NCI-H1694 (cell line): Measurements from ENCODE around the gene NAA15.
"Not testable (repeated sequence)": the region's sequence is repeated elsewhere in the genome, so short reads cannot be mapped to it uniquely, and the experiment has no call there.

Source experiments
- DNase-seq: peaks from one replicate; lab custom pipeline; 2025; lab: John Stamatoyannopoulos, UW

The NAA15 gene

DNA sequence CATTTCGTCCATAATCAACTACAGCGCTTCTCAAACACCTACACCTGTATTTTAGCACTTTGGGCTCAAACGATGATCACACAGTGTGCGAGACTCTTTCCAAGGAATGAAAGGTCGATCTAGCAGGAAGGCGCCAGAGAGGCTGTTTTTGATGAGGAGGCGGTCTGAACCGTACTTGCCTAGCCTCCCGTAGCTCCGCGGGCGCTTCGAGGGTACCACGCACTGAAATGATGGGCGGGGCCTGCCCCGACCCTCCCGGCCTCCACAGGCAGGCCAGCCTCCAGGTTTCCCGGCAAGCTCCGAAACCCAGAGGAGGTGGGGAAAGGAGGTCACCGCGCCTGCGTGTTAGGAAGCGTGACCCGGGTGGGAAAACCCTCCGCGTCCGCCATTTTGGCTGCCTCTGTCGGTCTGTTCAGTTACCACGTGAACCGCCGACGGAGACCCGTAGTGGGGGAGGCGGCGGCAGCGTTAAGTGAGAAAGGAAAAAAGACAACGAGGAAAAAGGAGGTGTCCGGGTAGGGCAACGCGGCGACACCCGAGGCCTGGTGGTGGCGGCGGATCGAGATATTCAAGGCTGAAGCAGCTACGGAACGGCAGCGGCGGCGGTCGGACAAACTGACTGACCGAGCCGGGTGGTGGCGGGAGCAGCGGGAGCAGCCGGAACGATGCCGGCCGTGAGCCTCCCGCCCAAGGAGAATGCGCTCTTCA is at the start of gene NAA15:
TSS of gene NAA15 (plus strand) at position 393 of the 708 bp plus-strand sequence. CDS start at position 666, 273 bp downstream.
- DNase-seq = peak; percentile 92

DNA sequence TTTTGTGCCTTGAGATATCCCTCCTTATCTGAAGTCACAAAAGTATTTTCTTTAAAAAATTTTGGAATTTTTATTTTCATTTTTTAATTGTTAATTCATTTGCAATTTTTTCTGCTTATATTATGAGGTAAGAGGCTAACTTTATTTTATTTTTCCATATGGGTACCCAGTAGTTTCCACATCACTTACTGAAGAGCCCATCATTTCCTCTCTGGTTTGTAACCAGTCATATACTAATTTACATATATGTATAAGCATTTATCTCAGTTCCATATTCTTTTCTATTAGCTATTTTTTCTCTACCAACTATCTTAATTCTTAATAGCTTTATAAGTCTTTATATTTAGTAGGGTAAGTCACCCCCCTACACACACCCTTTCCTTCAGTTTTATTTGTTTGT is 48.3 kb upstream of the NAA15 start:
- no peak for DNase-seq

DNA sequence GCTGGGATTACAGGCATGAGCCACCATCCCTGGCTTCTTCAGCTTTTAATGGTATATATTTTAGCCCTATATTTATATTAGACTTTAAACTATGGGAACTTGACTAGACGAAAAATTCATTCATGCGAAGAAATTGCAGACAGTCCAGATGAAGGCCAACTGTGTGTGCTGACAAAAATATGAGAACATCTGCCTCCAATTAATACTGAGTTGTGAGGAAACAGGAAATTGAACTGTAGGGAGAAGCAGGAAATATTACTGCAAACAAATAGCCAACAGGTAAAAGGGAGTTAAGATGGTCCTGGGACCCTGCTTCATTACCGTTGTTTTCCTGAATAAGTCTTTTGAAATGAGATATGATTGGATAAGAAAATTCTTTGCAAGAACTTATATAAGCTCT is 47.6 kb upstream of the NAA15 start:
- DNase-seq = no peak

DNA sequence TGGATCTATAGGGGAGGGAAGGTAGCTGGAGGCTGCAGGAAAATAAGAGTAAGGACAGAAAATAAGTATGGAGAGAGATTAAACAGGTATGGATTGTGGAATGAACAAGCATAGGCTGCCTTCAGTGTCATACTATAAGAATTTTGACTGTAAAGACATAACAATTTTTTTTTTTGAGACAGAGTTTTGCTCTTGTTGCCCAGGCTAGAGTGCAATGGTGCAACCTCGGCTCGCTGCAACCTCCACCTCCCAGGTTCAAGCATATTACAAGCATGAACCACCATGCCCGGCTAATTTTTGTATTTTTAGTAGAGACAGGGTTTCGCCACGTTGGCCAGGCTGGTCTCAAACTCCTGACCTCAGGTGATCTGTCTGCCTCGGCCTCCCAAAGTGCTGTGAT is 45.7 kb upstream of the NAA15 start:
- DNase-seq = not testable (repeated sequence)

DNA sequence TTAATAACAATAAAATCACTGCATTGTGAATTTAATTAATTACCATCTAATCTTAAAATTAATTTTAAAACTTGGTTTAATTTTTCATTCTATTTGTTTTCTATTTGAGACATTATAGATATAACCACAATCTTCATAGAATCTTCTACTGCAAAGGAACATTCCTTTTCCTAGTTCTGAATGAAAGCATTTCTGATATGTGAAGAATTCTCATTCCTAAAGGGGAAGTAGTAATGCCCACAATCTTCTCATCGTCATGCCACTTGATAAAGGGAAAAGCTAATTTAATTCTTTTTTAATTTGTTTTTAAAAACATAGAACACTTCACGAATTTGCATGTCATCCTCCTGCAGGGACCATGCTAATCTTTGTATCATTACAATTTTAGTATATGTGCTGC is 45.0 kb upstream of the NAA15 start:
- DNase-seq = no peak

DNA sequence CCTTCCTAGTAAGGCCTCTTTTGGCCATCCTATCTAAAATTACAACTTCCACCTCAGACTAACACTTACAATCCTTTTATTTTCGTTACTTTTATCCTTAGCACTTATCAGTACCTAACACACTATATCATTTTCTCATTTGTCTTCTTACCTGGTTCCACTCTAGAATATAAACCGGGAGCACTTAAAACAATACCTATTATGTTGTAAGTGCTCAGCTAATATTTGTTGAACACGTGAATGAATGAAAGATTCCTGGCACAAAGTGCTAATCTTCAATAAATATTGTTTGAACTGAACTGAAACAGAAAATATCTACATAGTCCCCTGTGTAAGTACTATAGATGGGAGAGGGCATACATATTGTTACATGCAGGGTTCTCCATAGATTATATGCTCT is 35.7 kb upstream of the NAA15 start:
- no peak for DNase-seq

DNA sequence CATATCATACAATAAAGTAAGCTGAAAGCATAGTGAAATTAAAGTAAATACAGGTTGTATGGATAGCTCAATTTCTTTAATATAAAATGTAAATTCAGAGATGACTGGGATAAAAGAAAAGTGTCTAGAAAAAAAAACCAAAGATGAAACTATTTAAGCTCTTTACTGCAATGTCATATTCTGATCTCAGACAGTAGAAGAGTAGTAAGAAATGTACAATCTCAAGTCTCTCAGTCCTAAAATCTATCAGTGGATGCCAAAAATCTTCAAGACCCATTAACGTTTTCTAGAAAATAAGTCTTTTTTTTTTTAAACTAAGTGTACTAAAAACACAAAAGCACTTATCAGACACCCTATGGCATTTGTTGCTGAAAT is 35.1 kb upstream of the NAA15 start:
- no peak for DNase-seq

DNA sequence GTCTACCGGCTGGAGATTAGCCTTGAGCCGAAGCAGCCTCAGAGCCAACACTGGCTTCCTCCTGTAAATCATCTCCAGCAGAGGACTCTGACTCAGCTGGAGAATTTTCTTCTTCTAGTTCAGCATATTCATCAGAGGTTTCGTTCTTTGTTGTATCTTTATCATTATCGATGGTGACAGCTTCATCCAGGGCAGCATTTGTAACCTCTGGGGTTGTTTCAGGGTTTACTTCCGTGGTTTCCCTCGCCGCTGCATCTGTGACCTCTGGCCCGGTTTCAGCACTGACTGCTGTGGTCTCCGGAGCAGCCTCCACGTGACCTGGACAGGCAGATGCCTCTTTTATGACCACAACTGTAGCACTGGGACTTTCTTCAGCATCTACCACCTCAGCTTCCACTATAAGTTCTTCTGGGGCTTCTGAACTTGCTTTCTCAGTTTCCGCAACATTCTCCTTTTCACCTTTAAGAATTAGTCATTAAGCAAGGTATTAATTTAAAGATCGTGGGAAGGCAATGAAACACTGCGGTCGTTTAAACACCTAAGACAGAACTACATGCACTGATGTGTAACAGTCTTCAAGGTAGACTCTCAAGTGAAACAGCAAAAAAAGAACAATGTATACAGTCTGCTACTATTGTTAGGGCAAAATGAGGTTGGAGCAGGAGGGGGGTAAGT is 34.6 kb upstream of the NAA15 start:
- DNase-seq = no peak

DNA sequence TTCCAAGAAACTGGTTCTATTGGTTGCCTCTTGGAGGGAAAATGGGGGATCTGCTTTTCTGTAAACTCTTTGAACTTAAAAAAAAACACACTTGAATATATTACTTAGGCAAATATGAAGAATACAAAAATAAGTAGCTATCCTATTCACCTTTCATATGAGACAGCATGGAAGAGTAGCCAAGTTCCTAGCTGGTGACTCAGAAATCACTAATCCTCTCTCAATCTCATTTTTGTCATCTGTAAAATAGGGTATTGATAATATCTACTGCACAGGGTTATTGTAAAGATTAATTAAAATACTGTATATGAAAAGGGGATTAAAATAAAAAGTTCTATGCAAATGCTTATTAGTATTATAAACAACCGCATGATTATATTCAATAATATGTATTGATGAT is 34.0 kb upstream of the NAA15 start:
- no peak for DNase-seq

DNA sequence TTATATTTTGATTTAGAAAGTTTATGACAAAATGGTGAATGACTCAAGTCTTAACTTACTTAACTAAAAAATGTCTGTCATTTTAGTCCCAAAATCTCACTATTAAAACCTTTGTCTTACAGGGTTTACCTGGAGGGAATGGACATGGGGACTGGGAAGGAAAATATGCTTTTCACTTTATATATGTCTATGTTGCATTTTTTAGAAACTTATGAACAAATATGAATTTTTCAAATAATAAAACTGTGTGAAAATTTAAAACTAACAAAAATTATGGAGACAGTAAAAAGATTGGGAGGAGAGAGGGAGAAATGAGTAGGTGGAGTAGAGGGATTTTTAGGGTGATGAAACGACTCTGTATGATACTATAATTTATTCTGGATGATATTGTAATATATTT is 27.5 kb upstream of the NAA15 start:
- DNase-seq = no peak

DNA sequence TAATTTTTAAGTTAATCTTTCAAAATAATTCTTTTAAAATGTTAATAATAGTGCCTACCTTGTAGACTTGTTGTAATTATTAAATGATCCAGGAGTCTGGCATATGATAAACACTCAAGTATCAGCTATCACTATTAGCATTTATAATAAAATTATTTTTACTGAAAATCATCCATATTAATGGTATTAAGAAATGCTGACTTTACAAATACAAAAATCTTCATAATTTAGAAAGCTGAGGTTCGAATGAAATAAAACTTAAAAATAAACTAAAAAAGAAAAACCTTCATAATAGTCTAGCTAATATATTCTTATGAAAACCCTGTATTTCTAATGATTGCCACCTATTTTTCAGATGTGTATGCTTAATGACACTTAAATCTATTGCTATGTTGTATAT is 26.5 kb upstream of the NAA15 start:
- DNase-seq = no peak

DNA sequence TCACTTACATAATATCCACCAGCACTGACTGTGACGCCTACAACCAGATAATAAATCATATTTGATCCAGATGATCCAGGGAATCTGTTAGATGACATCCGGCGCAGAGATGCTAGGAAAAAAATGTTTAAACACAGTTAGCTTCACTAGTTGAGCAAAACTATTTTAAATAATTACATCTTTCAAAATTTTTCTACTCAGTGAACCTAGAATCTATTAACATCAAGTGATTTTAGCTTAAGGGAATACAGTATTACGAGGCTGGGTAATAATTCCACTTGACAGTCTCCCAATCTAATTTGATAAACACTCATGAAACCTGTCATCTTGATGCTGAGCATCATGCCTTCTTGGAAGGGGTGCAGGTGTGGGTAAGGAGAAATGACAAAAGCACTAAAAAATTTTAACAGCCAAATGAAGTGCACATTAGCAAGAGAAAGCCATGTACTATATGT is 26.0 kb upstream of the NAA15 start:
- DNase-seq = no peak

DNA sequence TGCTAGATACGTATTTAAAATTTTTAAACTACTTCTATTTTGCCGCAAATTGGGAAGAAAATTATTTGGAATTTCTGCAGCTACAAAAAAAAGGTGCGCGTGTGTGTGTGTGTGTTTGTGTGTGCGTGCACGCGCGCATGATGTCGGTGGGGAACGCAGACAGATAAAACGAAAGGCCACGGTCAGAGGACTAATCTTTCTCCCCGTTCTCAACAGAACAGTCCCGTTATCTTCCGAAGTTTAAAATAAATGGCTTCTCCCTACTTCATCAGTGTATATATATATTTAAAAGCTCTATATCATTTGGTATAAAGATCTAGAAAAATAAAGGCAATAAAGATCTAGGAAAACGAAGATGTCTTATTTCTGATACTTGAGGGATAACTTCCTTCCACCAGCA is 22.8 kb upstream of the NAA15 start:
- DNase-seq = no peak

DNA sequence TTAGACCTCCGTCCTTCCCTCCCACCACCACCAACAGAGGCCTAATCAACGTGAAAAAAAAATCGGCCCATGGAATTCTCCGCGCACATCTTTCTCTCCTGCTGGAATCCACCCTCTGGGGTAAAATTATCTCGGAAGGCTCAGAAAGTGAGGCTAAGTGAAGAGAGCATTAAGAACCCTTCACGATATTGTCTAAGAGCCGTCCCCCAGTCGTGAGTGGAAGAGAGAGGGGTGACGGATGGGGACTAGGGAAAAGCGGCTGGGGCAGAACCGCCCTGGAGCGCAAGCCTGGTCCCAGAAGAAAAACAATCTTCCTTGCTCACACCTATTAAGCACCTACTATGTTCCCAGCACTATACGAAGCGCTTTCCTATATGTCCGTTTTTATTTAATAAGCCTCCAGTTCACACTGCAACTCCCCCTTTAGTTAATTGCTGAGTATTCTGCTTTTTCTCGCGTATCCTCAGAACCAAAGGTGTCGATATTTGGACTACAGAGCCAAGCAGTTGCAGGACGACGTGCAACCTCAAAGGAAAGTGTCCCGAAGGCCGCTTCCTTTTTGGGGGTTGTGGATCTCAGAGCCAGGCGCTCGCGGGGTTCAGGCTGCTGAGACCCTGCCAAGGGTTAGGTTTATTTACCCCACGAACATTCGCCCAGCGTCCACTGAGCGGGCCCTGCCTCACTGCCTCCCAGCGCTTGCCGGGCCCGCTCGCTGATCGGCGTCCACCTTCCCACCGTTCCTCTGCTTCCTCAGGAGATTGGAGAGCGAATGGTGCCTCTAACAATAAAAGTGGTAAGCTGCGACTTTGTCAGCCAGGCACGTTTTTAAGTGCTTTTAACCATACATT is 22.2 kb upstream of the NAA15 start:
- no peak for DNase-seq

DNA sequence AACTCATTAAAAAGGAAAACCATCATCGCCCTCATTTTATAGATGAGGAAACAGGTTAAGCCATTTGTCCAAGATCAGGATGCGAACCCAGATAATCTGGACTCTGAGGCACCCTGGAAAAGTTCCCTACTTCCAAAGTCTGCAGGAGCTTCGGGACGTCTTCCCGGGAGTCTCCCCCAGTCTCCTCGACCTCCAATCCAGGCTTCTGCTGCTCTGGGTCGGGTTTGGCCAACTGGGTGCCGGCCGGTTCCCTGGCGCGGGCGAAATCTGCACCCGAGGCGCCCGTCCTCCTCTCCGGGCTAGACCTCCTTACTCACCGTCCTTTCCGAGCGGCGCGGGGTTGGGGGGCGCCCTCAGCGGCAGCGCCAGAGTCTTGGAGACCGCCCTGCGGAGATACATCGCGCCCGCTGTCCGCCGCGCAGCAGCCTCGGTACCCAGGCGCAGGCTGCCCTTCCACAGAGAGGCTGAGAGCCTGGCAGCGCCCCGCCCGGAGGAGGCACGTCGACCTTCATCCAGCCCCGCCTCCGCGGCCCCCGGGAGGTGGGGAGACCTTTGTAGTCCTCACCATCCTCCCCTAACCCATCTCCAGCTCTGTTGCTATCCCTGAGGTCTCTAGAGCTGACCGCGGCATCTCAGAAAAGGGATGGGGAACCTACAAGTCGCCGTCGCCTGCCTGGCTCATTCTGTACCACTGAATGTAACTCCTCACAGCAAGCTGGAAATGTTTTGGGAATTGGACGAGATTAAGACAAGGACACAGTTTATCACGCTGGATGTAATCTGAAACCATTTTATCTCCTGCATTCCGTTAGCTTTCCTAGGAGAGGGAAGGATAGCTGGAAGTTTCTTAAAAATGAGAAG is 21.3 kb upstream of the NAA15 start, which contains the start of gene MGARP:
TSS of gene MGARP (minus strand) at position 466 of the 861 bp plus-strand sequence. CDS start at position 399, 67 bp downstream.
- no peak for DNase-seq

DNA sequence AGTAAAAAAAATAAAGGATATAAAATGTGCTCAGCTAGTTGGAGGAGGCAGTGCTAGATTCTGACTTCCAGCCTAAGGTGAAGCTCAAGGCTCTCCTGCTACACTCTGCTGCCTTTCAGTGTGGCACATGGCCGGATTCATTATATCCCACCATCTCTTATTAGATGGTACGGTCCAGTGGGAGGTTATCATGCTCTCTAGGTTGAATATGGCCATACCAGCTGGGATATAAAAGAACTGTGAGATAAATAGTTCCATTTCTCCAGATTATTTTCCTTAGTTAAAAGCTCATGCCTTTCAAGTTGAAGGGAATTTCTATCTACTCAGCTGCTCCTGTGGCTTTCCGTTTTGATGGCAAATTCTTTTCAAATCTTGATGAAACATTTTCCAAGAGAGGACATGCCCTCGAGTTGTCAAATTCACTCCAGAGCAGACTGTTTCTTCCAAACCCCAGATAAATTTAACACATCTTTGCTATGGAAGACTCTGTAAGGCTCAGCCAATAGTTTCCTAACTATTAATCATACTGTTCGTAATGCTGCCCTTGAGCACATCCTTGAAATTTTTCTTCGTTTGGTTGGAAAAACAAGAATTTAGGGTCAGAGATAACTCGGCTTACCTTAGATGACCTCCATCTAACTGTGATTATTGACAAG is 19.1 kb upstream of the NAA15 start:
- no peak for DNase-seq

DNA sequence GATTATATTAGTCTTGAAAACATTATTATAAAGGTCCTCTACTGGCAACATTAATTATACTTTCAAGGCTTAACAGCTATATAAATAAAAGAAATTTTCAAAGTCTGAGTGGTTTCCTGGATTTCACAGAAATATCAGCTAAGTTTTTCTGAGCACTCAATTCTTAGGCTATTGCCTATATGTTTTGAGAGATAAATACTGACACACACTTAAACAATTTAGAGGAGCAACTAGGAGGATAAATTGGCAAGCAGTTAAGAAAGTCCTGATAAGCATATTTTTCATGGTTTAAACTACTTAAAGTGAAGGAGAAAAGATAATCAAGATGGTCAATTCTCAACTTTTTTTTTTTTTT is 18.6 kb upstream of the NAA15 start:
- no peak for DNase-seq

DNA sequence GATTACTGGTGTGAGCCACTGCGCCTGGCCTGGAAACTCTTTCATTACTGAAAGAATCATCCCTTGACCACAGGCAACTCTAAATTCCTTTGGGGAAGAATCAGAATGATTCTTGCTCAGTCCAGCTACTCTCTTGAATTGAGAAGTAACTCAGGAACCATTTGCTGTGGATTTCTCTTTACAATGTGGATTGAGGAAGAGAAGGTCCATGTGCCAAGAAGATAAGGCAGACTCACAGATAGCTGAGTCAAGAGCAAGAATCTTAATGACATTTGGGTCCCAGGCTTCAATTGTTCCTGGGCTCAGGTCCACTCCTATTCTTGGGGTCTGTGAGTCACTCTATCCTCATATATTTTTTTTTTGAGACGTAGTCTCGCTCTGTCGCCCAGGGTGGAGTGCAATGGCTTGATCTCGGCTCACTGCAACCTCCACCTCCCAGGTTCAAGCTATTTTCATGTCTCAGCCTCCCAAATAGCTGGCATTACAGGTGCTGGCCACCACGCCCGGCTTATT is 15.1 kb upstream of the NAA15 start:
- no peak for DNase-seq

DNA sequence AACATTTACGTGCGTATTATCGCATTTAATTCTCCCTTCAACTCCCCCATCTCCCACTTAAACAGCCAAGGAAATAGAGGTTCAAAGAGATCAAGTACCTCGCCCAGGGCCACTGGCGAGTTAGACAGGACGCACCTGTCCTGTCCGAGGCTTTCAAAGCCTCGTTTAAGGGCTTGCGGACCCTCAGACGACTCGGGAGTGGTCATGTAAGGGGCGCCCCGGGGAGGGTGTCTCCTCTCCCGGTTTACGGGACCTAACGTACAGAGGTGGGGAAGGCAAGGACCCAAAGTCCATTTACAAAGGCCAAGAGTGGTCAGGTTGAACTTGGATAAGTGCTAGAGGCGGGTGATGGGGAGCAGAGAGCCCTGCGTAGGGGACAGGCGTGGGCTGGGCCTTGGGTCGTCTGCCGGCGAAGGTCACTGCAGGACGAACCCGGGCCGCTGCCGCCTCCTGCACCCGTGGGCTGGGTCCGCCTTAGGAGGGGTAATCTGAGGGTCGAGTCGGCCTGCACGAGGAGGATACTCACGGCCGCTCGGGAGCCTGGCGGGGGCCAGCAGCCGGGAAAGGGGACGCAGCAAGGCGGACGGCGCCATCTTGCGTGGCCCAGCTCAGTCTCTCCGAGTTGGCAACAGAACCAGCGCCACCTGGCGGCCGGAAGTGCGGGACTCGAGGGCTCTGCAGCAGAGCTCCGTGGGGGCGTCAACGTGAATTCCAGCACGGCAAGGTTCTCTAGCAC is 5.9 kb upstream of the NAA15 start:
- peak; percentile 78 for DNase-seq

DNA sequence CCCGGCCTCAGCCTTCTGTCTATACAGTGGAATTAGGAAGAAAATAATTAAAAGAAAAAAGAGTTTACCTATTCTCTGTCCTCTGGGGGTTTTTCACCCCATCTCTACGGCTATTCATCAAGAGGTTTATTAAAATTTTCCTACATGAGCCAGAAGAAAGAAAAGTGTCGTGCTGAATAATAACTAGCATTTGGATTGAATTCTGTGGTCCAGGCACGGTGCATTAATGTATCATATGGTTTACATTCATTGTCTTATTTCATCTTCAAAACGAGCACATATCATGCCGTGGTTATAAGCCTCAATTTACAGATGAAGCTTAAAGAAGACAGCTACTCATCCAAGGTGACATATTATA is 5.4 kb upstream of the NAA15 start:
- no peak for DNase-seq

DNA sequence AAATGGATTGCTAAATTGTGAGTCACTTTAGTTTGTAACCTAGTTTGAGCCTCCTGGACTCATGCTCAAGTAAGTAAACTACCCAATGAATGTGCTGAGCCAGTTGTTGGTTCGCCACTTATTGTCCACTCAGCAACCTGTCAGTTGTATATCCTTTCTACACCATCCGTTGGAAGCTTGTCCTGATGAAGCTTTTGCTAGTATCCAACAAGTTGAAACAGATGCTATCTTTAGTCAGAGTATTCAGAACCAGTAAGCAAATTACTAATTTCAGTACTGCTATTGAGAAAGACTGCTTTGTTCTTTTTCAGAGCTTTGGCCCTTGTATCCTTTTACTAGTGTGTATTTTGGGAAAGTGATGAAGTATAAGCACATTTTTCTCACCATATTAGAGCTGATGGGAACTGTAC is 4.3 kb upstream of the NAA15 start:
- DNase-seq = no peak
